Endothelial cell of umbilical vein (primary cell): ENCODE data around the gene ACIN1. TPM values are rescaled to one million over a fixed set of nuclear protein-coding genes. Genes with fewer than 3 reads are reported as not detected.

Source experiments
- BruUV-seq: library from RNA; stranded (reverse); fragments of 400-500 nt; replicated peaks from 2 replicates; lab custom pipeline; 2021; lab: Mats Ljungman, UMichigan
- CTCF ChIA-PET: fragments of 300-600, 350-600 bp; sonication (Branson Sonifier 250); formaldehyde crosslinking; loops from one replicate; lab custom pipeline; 2021; ENCODE audit warnings: antibody characterized with exemption, inconsistent platforms; lab: Charles Lee
- POLR2A ChIA-PET: fragments of 300-600, 350-600 bp; sonication (Branson Sonifier 250); formaldehyde crosslinking; loops from one replicate; lab custom pipeline; 2021; ENCODE audit warnings: antibody characterized with exemption, inconsistent platforms; lab: Charles Lee
- DNase-seq: peaks from one replicate; pipeline ENCODE4 v3.0.0-alpha.2; 2011; ENCODE audit warnings: low read depth, low spot score
- FAIRE-seq: peaks from 2 replicates; lab custom pipeline; 2011; peaks lifted over from hg19 to GRCh38; lab: Jason Lieb, UNC
- H2AFZ ChIP-seq: 2 replicates; pipeline ENCODE4 v1.6.0; 2012; ENCODE audit warnings: low read depth, low read length, control low read depth, inconsistent platforms
- H3K27ac ChIP-seq: 2 replicates; pipeline ENCODE4 v1.5.1; 2011; ENCODE audit warnings: low read depth, mild to moderate bottlenecking, control low read depth, low read length, moderate library complexity; ENCODE audit not compliant: insufficient read depth
- H3K27me3 ChIP-seq, 2 experiments: 2 replicates each; pipeline versions ENCODE4 v1.6.0 to v1.6.1; 2011; ENCODE audit warnings: low read length in 2 of 2, mixed read lengths in 1 of 2; ENCODE audit not compliant: control insufficient read depth in 2 of 2, insufficient read depth in 2 of 2
- H3K36me3 ChIP-seq, 2 experiments: 2 replicates in 1 of 2; 3 replicates in 1 of 2; pipeline ENCODE4 v1.5.1; 2011; ENCODE audit warnings: low read length in 2 of 2, mild to moderate bottlenecking in 1 of 2, moderate library complexity in 1 of 2; ENCODE audit not compliant: control insufficient read depth in 2 of 2, insufficient read depth in 2 of 2; ENCODE audit errors: extremely low read depth in 1 of 2
- H3K4me1 ChIP-seq: 3 replicates; pipeline ENCODE4 v1.5.1; 2011; ENCODE audit warnings: mild to moderate bottlenecking, low read length; ENCODE audit not compliant: control insufficient read depth, insufficient read depth; ENCODE audit errors: extremely low read depth
- H3K4me2 ChIP-seq: 2 replicates; pipeline ENCODE4 v1.6.1; 2011; ENCODE audit warnings: low read length, control low read depth, mixed read lengths; ENCODE audit not compliant: insufficient read depth
- H3K4me3 ChIP-seq, 3 experiments: fragments of 200-600 bp in 1 of 3; sonication (generic), shearing (Covaris generic) in 1 of 3; replicated peaks in 1 of 3; 2 replicates each; pipeline ENCODE4 v1.5.1; 2011 to 2016; ENCODE audit warnings: control low read depth in 3 of 3, low read length in 3 of 3, mild to moderate bottlenecking in 2 of 3, inconsistent platforms in 1 of 3, low read depth in 1 of 3, moderate library complexity in 1 of 3; ENCODE audit not compliant: insufficient read depth in 1 of 3
- H3K79me2 ChIP-seq: 2 replicates; pipeline ENCODE4 v1.6.0; 2012; ENCODE audit warnings: low read length, inconsistent platforms; ENCODE audit not compliant: control insufficient read depth, insufficient read depth
- H3K9ac ChIP-seq: replicated peaks from 2 replicates; pipeline ENCODE3; 2011; ENCODE audit warnings: low read length, control low read depth; ENCODE audit not compliant: insufficient read depth; ENCODE audit errors: extremely low read depth
- H3K9me1 ChIP-seq: replicated peaks from 3 replicates; pipeline ENCODE4 v1.6.0; 2011; ENCODE audit warnings: mild to moderate bottlenecking, low read length; ENCODE audit not compliant: control insufficient read depth, insufficient read depth; ENCODE audit errors: extremely low read depth
- H3K9me3 ChIP-seq: replicated peaks from 2 replicates; pipeline ENCODE4 v1.5.1; 2012; ENCODE audit warnings: low read length, inconsistent platforms; ENCODE audit not compliant: control insufficient read depth, insufficient read depth
- H4K20me1 ChIP-seq: replicated peaks from 2 replicates; pipeline ENCODE3; 2011; ENCODE audit warnings: mild to moderate bottlenecking, low read length; ENCODE audit not compliant: control insufficient read depth, insufficient read depth; ENCODE audit errors: extremely low read depth
- GATA2 ChIP-seq: IDR thresholded peaks from 2 replicates; pipeline ENCODE4 v1.7.0; 2011; ENCODE audit warnings: low read depth, mild to moderate bottlenecking, moderate library complexity, mixed read lengths, low read length; ENCODE audit not compliant: insufficient read length, insufficient read depth
- JUN ChIP-seq: IDR thresholded peaks from 2 replicates; pipeline ENCODE4 v1.6.1; 2011; ENCODE audit warnings: borderline replicate concordance, low read depth; ENCODE audit not compliant: insufficient read length, insufficient read depth
- MYC ChIP-seq: IDR thresholded peaks from one replicate; pipeline ENCODE4 v1.6.1; 2011; ENCODE audit warnings: mild to moderate bottlenecking, low read depth, low read length
- POLR2A ChIP-seq: IDR thresholded peaks from 2 replicates; pipeline ENCODE4 v1.6.1; 2012; ENCODE audit warnings: low read depth, mild to moderate bottlenecking, control low read depth, low read length
- dilution Hi-C: fragments of 300-500 bp; cut with MboI; formaldehyde crosslinking; loops from one replicate; pipeline ENCODE4 v1.15.0; 2019; ENCODE audit warnings: low sequenced_read_pairs; ENCODE audit not compliant: extremely low pct_ligation_motif_present
- intact Hi-C: fragments of 100-400 bp; cut with micrococcal nuclease; formaldehyde crosslinking; loops from one replicate; pipeline ENCODE4 v1.10.0; 2022
- polyA plus RNA-seq, 4 experiments: library from polyadenylated mRNA; depleted of rRNA in 3 of 4; stranded (reverse) in 3 of 4; unstranded in 1 of 4; fragments of >200 nt; gene quantifications; 2 replicates each; pipeline versions ENCODE4 v1.2.1 to v1.2.3, GENCODE V29; 2011 to 2012; ENCODE audit warnings: missing spikeins in 1 of 4
- total RNA-seq: library from RNA; stranded (reverse); gene quantifications from 2 replicates; pipeline ENCODE4 v1.2.3, GENCODE V29; 2021
- TF ChIP-seq, protein P1 (sequence below): IDR thresholded peaks from 2 replicates; pipeline ENCODE4 v1.6.1; 2011; ENCODE audit not compliant: insufficient read depth, insufficient read length
- TF ChIP-seq, protein P2 (sequence below), 2 donors: IDR thresholded peaks; 1 replicate in 1 of 2; 2 replicates in 1 of 2; pipeline ENCODE4 v1.5.1; 2011; ENCODE audit warnings: low read length in 2 of 2, mild to moderate bottlenecking in 2 of 2, moderate library complexity in 2 of 2, control low read depth in 1 of 2, inconsistent platforms in 1 of 2, low read depth in 1 of 2; ENCODE audit not compliant: insufficient read depth in 1 of 2; ENCODE audit errors: extremely low read depth in 1 of 2

The ACIN1 gene
- total and polyA plus RNA-seq, 2 donors (not counting 3 experiments of a cell fraction or from before 2014, with no cell fraction given): 146 to 240 TPM

DNA sequence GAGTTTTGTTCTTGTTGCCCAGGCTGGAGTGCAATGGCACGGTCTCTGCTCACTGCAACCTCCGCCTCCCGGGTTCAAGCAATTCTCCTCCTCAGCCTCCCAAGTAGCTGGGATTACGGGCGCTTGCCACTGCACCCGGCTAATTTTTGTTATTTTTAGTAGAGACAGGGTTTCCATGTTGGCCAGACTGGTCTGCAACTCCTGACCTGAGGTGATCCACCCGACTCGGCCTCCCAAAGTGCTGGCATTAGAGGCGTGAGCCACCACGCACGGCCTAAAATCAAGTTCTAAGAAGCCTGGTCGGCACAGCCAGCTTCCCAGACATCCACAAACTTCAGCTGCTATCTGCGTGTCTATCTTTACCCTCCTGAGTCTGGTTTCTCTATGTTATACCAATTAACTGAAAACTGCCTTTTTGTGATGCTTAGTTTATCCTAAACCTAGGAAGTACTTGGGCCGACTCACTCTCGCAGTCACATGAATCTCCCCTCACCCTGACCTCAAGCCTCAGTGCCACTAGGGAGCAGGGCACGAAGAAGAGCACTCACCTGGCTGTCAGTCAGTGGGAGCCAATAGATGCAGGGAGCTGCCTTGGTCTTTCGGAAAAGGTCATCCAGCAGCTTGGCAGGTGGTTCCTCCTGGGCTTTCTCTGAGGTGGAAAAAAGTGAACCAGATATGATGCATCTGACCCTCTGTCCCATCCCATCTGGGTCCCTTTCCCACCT, 34.2 kb downstream of the ACIN1 start:
- Histone ChIP-seq H3K27me3 (no peaks in the 10 kb centered on the region), H3K27ac (peak overlapping the region; percentile 0), H3K36me3 (peaks cover 34 to 37% of the 10 kb centered on the region in 2 experiments), H3K4me2 (no peak overlapping the region), H3K4me3 (no peak overlapping the region), H3K9me3 (no peaks in the 10 kb centered on the region), H3K9me1 (no peaks in the 10 kb centered on the region), H2AFZ (no peak overlapping the region), H3K4me1 (peaks cover 40% of the 10 kb centered on the region), H4K20me1 (no peaks in the 10 kb centered on the region), H3K79me2 (peaks cover 10% of the 10 kb centered on the region), H3K9ac (no peak overlapping the region)
- intact Hi-C loops (no loop called here), dilution Hi-C loops (loop anchor here (10.0 kb wide), 1 partner anchor 76 kb away; the partner anchor contains the start of gene AJUBA)
- FAIRE-seq: no peak
- CTCF ChIA-PET: interaction anchor here (0.6 to 13.4 kb wide), 5 partner anchors 8 to 1645 kb away, joined by 3 to 1071 read pairs (median 6); partner anchors contain the start of gene AJUBA
- TF ChIP-seq MYC: no peak
- TF ChIP-seq POLR2A: no peak
- TF ChIP-seq, protein P1, sequence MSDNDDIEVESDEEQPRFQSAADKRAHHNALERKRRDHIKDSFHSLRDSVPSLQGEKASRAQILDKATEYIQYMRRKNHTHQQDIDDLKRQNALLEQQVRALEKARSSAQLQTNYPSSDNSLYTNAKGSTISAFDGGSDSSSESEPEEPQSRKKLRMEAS: no peak
- TF ChIP-seq JUN: no peak
- TF ChIP-seq GATA2: no peak
- TF ChIP-seq, protein P2, sequence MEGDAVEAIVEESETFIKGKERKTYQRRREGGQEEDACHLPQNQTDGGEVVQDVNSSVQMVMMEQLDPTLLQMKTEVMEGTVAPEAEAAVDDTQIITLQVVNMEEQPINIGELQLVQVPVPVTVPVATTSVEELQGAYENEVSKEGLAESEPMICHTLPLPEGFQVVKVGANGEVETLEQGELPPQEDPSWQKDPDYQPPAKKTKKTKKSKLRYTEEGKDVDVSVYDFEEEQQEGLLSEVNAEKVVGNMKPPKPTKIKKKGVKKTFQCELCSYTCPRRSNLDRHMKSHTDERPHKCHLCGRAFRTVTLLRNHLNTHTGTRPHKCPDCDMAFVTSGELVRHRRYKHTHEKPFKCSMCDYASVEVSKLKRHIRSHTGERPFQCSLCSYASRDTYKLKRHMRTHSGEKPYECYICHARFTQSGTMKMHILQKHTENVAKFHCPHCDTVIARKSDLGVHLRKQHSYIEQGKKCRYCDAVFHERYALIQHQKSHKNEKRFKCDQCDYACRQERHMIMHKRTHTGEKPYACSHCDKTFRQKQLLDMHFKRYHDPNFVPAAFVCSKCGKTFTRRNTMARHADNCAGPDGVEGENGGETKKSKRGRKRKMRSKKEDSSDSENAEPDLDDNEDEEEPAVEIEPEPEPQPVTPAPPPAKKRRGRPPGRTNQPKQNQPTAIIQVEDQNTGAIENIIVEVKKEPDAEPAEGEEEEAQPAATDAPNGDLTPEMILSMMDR (IDR thresholded peaks at IDR 0.05; ENCODE audit: extremely low read depth in 1 of 2, insufficient read depth in 1 of 2, low read depth in 1 of 2, low read length in 2 of 2): no peak
- BruUV-seq: no TSS peak
- POLR2A ChIA-PET: interaction anchor here (0.7 kb wide), 1 partner anchor 665 kb away, joined by 4 read pairs; no protein-coding TSS in a partner anchor
- no peak for DNase-seq
